SH-SY5Y (cell line): Measurements from ENCODE around the gene GLRA3.

Experiments
- GATA2 ChIP-seq: IDR thresholded peaks from 2 replicates; pipeline ENCODE4 v1.6.1; 2011; ENCODE audit warnings: mild to moderate bottlenecking, low read depth, low read length
- GATA3 ChIP-seq: IDR thresholded peaks from 2 replicates; pipeline ENCODE4 v1.6.1; 2011; ENCODE audit warnings: low read depth, mild to moderate bottlenecking, low read length, moderate library complexity

GRCh38 chr4:174856926-174857800 is 28.1 kb upstream of the GLRA3 start:
- TF ChIP-seq GATA3 = no peak
- TF ChIP-seq GATA2 = no peak
